ENCODE results near the gene RNF207. TPM values are rescaled to one million over a fixed set of nuclear protein-coding genes. Genes with fewer than 3 reads are reported as not detected.
A peak's percentile ranks its signal among the peaks of the same experiment; 100 is the strongest.

The RNF207 gene
- total RNA-seq, 1 donor from 2014 or later: 10.8 TPM

DNA sequence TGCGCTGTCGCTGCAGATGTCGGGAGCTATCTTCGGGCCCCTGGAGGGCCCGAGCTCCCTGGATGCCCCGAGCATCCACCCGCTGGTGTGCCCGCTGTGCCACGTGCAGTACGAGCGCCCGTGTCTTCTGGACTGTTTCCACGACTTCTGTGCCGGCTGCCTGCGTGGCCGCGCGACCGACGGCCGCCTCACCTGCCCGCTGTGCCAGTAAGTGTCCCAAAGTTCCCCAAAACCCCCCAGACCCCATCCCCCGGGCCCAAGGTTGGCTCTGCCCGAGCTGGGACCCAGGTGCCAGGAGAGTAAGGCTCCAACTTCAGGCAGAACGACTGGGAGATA, 569 bp downstream of the RNF207 start:
- ATAC-seq: peak; percentile 4

DNA sequence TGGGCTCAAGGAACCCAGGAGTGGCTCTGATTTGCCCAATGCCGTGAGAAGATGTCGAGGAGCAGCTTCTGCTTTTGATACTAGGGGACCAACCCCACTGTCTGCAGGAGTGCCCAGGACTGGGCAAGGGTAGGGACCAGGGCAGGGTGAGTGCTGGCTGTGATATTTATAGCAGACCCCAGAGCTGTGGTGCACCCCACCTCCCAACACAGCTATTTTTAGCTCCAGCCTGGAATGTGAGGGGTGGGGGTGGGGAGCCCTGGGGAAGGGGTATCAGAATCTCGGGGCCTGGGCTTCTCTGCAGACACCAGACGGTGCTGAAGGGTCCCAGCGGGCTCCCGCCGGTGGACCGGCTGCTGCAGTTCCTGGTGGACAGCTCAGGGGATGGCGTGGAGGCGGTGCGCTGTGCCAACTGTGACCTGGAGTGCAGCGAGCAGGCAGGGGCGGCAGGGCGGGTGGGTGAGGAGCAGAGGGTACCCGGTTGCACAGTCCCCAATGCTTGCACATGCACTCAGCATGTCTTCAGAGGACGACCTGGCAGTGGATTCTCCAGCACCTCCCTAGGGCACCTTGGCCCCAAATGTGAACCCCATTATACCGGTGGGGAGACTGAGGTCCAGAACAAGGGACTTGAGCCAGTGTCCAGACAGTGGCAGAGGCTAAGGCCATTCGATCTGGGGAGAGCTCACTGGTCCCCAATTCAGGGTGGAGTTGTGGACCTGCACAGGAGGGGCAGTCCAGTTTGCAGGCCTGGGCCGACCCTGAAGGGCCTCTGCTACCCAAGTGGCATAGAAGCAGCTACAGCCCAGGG, 1.4 kb downstream of the RNF207 start:
- no peak for ATAC-seq

DNA sequence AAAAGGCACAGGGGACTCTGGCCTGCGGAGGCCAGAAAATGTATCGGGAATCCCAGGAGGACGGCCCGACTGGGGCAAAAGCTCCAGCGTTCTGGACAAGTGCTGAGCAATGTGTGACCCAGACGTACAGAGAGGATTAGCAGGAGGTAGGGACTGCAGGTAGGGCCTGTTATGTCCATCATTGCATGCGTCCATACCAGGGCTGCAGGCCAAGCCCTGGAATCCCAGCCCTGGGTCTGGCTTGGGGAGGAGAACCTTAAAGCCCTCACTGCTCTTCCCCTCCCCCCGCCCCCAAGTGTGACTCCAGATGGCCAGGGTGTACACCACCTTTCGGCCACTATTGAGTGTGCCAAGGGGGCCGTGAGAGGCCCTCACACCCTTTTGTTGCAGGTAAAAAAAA, 2.0 kb downstream of the RNF207 start:
- no peak for ATAC-seq

DNA sequence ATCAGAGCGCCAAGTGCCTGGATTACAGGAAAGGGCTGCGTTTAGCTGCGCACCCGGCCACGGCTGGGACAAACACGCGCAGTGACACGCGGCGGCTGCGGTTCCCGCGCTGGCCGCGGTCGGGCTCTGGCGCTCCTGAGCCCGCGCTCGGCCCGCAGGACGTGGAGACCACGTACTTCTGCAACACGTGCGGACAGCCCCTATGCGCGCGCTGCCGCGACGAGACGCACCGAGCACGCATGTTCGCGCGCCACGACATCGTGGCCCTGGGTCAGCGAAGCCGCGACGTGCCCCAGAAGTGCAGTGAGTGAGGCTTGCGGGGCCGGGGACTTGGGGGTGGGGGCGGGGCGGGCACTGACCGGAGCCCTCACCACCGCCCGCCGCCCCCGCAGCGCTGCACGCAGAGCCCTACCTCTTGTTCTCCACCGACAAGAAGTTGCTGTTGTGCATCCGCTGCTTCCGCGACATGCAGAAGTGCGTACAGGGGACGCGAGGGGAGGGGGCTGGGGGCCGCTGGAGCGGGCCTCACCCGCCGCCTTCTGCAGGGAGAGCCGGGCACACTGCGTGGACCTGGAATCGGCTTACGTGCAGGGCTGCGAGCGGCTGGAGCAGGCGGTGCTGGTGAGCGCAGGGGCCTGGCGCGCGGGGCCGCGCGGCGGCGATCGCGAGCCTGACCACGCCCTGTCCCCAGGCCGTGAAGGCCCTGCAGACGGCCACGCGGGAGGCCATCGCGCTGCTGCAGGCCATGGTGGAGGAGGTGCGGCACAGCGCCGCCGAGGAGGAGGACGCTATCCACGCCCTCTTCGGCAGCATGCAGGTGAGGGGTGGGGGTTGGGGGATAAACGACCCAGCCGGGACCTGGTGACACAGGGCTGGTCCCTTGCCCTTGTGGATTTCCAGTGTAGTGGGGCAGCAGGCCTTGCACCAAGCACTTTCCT, 3.1 kb downstream of the RNF207 start:
- ATAC-seq: no peak

DNA sequence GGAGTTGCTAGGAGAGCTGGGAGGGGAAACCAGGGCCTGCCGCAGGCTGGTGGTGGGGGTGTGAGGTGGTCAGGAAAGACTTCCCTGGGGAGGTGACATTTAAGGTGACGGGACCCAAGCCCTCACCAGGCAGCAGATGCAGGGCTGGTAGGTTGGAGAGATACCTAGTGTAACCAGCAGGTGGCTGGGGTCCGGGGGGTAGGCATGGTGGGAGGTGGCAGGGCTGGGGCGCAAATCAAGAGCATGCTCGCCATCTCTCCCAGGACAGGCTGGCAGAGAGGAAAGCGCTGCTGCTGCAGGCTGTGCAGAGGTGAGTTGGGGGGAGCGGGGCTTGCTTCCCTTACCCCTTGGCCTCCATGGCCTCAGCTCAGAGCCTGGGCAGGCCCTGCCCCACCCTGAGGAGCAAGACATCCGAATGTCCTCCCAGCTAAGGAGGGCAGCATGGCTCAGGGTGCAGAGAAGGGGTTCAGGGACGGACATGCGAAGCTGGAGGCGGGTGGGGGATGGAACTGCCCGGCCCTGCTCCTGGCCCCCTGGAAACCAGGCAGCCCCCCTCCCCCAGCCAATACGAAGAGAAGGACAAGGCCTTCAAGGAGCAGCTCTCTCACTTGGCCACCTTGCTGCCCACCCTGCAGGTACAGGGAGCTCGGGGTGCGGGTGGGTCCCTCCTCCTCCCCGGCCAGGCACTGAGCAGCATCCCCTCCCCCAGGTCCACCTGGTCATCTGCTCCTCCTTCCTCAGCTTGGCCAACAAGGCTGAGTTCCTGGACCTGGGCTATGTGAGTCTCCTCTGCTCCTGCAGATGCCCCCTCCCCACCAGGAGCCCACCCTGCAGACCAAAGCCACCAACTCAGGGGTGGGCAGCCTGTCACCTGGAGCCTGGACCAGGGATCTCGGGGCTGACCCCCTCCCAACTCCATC, 4.0 kb downstream of the RNF207 start:
- ATAC-seq: no peak

DNA sequence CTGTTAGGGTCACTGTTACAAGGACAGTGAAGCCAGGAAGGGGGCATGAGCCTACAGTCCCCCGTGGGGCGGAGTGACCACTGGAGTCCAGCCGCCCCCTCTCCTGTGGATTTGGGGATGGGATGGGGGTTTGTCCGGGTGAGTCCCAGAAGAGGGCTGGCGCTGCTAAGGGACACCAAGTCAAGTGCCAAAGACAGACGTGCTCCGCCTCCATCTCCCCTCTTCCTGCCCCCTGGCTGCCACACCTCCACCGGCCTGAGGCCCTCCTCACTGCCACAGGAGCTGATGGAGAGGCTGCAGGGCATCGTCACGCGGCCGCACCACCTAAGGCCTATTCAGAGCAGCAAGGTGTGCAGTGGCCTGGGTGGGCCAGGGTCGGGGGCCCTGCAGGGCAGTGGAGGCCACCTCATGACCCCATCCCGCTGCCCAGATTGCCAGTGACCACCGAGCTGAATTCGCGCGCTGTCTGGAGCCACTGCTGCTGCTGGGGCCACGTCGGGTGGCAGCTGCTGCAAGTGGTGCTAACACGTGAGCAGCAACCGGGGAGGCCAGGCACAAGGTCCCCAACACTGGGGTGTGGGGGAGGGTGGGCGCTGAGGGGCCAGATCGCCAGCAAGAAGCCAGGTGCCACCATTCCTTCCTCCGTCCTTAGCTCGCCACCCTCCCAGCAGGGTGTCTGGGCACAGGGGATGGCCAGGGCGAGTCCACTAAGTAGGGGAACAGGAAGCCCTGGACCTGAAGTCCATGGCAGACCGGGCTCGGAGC, 4.9 kb downstream of the RNF207 start:
- ATAC-seq: no peak

DNA sequence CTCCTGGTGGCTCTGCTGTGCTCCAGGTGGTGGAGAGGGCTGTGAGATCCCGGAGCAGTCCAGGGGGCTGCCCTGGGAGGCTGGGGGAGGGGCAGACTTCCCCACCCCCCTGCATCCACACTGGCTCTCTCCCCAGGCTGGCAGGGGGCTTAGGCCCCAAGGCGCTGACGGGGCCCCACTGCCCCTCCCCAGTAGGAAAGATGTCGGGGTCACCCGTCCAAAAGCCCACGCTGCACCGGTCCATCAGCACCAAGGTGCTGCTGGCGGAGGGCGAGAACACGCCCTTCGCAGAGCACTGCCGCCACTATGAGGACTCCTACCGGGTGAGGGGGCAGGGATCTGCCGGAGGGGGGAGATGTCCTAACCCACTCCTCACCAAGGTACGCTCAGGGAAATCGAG, 5.8 kb downstream of the RNF207 start:
- ATAC-seq: no peak

DNA sequence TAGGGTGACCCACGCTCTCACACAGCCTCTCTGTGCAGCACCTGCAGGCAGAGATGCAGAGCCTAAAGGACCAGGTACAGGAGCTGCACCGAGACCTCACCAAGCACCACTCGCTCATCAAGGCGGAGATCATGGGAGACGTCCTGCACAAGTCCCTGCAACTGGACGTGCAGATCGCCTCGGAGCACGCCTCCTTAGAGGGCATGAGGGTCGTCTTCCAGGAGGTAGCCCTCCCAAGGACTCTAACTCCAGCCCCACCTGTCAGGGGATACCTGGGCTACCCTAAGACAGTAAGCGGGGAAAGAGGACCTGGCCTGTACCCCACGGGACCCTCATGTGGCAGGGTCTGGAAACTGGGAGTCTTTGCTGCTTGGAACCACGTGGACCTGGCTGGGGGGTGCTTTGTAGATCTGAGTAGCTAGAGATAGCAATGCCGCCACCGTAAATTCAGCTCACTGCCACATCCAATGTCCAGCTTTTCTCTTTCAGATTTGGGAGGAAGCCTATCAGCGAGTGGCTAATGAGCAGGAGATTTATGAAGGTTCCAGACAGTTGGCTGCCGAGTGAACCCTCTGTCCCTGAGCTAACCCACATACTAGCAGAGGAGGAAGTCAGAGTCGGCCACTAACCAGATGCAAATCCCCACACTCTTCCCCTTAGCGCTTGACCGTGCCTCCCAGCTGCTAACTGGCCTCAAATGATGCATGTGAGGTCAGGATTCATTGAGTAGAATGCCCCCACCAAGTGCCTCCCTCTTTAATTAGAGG, 6.5 kb downstream of the RNF207 start:
- ATAC-seq: no peak

DNA sequence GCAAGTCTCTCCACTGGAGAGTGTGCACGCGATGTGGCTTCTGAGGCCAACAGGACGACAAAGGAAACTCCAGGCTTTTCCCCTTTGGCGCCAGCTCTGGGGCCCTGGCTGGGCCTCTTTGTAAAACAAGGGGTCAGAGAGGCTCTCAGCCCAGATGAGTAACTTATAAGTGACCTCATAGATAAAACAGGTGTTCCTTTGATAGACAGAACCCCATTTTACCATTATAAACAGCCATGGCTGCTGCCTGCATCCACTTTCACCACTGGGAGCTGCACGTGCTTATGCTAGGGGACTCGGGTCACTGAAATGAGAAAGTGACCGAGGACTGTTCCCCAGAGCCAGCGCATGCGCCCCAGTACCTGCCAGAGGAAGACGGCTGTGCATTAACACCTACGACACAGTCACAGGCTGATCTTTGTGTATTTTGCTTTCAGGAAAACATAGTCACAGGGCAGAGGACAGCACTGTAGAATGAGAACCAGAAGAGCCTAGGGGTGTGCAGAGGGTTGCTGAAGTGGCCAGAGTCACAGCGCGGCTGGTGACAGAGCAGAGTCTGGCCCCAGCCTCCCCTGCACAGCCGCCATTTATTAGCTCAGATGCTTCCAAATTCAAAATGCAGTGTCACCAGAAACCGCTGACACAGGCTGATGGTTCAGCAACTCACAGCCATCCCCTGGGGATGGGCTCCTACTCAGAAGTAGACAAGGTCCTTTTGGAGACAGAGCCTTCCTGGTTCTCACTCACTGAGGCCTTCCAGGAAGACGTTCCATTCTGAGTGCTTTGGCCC, 12.7 kb downstream of the RNF207 start:
- ATAC-seq: no peak

DNA sequence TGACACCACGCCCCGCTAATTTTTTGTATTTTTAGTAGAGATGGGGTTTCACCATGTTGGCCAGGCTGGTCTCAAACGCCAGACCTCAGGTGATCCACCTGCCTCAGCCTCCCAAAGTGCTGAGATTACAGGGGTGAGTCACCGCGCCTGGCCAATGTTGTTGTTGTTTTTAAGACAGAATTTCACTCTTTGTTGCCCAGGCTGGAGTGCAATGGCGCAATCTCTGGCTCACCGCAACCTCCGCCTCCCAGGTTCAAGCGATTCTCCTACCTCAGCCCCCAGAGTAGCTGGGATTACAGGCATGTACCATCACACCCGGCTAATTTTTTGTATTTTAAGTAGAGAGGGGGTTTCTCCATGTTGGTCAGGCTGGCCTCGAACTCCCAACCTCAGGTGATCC, 13.7 kb downstream of the RNF207 start:
- peak; percentile 16 for ATAC-seq

DNA sequence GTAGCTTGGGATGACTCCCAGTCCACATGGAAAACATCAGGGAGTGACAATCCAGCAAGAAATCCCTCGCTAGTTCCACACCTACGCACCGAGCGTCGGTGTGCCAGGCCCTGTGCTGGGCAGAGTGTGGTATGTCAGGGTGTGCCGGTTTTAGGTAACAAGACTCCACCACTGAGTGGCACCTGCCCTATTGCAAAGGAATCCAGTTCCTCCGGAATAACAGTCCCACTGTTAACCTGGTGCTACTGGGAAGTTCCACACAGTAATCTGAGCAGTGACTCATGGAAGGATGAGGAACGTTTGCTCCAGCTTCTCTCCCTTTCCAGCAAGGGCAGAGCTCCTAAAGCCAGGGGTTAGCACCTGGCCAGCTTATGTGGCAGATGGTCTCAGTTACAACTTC, 14.3 kb downstream of the RNF207 start:
- ATAC-seq: peak; percentile 98

DNA sequence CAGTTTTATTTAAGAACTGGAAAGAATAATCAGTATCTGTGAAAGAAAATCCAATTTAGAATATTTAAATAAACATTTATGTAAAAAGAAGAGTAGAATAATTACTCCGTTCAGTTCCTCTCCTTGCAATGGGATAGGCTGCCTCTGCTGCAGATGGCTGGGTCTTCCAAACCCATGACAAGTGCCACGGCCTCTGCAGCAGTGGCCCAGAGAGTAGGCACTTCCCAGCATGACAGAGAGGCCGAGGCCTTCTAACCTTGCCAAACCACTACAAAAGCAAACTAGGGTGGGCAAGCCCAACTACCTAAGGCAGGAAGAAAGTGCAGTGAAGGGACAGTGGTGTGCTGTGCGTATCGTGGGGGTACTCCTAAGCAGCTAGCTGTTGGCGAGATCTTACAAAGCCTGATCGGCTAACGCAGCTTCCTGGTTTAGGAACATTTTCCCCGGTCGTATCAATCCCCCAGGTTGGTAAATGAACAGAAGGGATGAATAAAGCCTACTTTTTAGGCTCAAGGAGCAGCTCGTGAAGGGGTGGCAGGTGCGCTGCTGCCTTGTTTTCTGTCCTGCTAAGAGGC, 15.4 kb downstream of the RNF207 start:
- ATAC-seq: no peak

DNA sequence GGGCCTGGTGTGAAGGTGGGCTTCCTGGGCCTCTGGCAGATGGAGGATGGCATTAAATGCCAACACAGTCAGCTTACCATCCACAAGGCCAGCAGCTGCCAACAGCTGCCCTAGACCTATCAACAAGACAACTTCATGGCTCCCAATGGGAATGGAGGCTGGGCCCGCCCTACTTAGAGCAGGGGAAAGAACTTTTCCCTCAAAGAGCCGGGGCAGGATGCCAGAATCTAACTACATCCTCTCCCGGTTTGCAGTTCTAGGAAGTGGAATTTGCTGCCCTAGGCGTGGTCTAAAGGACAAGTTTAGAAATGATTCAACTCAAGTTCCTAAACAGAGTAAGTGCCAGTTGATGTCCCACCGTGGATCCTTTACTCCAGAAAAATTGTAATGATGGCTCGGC, 16.7 kb downstream of the RNF207 start:
- peak; percentile 19 for ATAC-seq

DNA sequence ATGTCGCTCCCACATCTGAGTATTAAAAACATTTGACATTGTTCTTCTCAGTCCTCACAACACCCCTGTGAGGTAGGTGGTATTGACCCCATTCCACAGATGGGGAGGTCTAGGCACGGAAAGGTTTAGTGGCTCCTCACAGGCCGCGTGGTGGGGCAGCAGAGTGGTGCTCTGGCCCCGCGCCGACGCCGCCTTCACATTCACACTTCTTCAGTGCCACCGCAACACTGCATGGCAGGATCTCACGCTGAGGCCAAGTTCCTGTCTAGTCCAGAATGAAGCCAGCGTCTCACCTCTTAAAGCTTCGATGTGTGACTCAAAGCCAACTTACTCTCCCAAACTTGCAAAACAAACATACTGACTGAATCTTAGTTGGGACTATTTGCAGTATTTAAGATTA, 17.7 kb downstream of the RNF207 start:
- ATAC-seq: no peak

DNA sequence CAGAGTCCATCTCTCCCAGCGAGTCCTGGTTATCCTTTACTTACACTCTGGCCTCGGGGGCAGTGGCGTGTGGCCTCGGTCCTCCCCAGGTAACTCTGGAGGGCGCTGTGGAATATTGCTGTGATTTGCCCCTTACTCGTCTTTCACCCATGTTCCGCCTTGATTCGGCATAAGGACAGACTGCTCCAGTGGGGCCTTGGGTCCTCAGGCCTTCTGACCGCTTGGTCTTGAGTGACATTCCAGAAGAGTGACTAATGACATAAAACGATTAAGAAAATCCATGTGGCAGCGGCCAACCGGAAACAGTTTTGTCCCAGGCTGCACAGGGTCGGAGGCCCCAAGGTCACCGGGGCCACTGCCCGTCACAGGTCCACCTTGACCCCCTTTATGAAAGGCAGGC, 18.8 kb downstream of the RNF207 start:
- no peak for ATAC-seq

DNA sequence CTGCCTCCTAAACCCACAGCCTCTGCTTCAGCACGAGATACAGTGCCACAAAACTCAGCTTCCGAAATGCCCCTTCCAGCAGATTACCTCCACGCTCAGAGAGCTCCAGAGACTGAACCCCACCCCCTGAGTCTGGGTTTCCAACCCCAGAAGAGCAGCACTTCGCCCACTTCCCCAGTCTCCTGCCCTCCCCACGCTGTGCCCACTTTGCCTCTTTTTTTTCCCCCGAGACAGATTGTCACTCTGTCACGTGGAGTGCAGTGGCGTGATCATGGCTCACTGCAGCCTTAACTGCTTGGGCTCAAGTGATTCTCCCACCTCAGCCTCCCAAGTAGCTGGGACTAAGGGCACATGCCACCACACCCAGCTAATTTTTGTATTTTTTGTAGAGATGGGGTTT, 19.7 kb downstream of the RNF207 start:
- no peak for ATAC-seq

DNA sequence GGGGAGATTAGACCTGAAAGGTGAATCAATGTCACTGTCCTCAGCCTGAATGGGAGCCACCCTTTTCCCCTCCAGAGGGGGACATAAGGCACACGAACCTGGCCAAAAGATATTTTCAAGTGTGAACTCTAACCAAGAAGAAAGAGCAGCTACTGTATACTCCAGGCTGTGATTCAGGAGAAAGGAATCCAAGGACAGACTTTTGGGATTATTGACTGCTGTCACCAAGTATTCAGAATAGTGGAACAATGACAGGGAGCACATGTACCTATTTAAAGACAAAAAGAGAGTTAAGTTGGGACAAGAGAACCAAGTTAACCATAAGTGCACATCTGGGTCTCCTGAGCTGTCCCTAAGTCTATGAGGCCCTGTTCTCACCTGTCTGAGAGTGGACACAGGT, 27.5 kb downstream of the RNF207 start:
- no peak for ATAC-seq

DNA sequence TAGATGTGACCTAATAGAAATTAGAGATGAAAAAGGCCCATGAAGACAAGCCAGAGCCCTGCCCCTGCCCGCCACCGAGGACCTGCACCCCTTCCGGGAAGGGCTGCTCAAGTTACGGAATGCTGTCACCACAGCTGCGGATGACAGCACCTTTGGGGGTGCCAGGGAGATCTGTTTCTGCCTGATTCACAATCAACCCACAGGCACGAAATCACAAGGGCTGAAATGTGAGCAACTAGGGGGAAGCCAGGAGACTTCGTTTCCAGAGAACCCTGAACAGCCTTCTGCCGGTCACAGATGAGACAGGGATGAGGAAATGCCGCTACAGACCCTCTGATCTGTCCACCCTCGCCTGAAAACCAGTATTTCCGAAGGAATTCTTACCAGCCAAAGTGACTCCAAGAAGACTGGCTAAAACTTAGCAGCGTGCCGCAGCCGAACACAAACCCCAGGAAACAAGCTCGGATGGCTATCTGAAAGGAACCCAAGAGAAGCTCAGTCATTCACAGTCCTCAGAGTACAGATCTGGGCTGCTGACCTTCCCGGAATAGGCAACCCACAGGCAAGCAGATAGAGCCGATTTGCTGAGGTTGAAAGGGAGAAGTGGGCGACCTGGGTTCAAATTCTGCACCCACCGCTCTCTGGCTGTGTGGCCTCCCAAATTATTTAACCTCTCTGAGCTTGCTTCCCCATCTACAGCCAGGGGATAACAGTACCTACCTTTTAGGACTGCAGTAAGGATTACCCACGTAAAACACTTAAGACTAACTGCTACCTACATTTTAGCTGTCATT, 28.8 kb downstream of the RNF207 start:
- ATAC-seq: peak; percentile 15

DNA sequence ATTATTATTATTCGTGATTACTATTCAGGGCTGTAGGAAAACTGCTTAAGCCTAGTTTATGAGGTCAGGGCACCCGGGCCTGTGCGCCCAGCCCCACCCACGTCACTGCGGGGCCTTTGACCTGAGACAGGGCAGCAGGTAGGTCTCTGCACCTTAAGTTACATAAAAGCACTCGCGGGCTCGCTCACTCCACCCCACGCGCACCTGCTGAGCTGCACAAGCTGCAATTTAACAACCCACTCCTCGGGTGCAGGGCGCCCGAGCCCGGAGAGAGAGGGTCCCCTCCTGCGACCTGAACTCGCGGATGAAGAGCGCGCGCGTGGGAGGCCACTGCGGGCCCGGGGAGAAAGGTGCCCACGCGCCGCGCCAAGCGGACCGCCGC, 29.4 kb downstream of the RNF207 start:
- peak; percentile 25 for ATAC-seq
